HG03175 (cell line): ENCODE measurements around the gene DCAKD.
A peak's percentile ranks its signal among the peaks of the same experiment; 100 is the strongest.
"Not testable (repeated sequence)": the region's sequence is repeated elsewhere in the genome, so short reads cannot be mapped to it uniquely, and the experiment has no call there.

ENCODE experiments used
- ATAC-seq: cut with Tn5 transposase; IDR thresholded peaks from one replicate; pipeline ENCODE4 v1.9.1; 2021; ENCODE audit warnings: mild to moderate bottlenecking, moderate library complexity; ENCODE audit not compliant: unreplicated experiment

DCAKD gene

DNA sequence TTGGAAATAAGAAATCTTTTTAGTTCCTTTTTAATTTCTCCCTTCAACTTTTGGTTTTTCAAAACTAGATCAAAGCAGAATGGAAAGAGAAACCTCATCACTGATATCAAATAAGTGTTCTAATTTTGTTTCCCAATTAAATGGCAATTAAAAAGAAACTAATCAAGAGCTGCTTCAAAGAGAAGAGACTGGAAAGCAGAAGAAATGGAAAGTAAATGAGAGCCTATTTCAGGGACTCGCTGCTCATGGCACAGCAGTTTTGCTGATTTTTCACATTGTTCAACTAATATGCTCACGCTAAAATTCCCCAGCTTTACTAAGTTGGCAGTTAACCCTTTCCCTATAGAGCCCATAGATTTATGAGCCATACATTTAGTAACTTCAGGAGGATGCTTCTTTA lies 16.2 kb upstream of the DCAKD start:
- ATAC-seq: no peak

DNA sequence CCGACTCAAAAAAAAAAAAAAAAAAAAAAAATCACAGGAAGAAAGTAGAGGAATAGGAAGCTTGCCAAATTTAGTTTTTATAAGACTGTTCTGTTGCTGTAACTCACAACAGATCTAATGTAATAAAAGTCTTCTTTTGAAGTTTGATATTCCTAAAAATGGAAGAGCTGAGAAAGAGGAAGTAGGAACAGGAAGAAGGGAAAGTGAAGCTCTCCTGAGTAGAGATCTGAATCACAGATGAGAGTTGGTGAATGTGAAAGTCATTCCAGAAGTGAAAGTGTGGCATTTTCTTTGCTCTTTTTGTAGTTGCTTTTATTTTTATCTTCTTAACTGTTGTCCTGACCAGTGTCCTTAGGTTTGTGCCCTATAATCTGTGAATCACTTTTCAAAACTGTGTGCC lies 11.8 kb upstream of the DCAKD start:
- ATAC-seq: no peak

DNA sequence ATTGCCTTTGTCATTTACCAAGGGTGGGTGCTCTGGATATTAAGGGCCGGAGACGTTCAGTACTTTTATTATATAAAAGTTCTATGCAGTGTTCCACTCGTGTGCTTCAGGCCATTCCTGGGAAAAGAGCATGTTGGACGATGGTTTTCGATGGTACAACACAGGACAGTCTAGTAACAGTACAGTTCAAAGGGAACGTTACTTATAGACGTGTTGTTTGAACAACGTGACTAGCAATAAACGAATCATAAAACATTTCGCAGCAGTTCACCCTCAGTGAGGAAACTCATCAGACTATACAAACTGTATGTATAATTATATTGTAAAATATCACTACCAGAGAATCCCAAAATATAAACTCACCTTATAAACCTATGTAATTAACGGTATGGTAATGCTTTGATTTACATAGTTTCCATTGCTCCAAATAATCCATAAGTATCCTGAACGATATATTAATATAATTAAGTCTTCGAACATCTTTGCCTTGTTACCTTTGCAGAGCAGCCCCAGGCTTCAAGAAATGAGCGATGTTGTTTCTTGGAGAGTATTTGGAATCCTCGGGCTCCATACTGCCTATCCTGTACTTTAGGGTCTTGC lies 10.3 kb upstream of the DCAKD start:
- ATAC-seq: no peak

DNA sequence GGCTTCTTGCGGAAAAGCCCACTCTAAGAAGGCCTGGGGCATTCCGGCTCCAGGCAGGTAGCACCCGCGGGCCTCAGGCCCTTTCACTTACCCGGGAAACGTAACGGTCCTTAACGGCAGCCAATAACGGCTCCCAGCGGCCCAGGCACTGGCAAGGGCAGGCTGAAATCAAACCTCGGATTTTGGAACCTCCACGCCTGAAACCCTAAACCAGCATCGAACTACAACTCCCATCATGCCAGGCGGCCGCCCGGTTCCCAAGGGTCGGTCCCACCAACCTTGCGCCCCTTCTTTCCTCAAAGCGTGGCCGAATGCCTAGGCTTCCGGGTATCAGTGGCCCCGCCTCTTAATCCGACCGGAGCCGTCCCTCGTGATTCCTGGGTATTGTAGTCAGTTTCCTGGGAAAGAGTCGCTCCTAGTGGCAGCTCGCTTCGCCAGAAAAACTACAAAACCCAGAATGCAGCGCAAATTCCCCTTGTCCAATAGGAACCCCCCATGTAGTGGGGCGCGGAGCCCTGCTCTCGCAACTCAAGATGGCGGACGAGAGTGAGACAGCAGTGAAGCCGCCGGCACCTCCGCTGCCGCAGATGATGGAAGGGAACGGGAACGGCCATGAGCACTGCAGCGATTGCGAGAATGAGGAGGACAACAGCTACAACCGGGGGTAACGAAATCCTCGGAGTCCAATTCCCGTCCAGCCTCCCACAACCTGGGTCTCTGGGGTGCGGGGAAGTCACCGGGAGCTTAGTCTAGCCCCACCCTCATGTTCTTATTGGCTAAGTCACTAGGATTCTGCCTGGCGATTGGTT lies 9.6 kb upstream of the DCAKD start, which contains the start of gene NMT1:
NMT1 (plus strand) TSS at position 521 of the 809 bp plus-strand sequence; CDS start at position 534, 13 bp downstream.
- peak; percentile 87 for ATAC-seq

DNA sequence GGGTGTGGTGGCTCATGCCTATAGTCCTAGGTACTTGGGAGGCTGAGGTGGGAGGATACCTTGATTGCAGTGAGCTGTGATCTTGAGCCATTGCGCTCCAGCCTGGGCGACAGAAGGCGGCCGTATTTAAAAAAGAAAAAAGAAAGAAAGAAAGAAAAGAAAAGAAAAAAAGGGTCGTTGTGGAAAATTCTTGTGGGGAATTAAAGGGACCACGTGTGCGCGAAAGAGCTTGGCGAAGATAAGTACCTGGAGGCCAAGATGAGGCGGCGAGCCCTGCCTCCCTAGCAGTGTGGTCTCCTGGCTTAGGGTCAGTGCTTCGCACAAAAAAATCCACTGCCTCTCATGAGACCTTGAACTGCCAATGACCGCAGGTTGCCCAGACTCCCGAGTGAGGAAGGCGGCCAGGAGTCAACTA lies 9.0 kb upstream of the DCAKD start:
- no peak for ATAC-seq

DNA sequence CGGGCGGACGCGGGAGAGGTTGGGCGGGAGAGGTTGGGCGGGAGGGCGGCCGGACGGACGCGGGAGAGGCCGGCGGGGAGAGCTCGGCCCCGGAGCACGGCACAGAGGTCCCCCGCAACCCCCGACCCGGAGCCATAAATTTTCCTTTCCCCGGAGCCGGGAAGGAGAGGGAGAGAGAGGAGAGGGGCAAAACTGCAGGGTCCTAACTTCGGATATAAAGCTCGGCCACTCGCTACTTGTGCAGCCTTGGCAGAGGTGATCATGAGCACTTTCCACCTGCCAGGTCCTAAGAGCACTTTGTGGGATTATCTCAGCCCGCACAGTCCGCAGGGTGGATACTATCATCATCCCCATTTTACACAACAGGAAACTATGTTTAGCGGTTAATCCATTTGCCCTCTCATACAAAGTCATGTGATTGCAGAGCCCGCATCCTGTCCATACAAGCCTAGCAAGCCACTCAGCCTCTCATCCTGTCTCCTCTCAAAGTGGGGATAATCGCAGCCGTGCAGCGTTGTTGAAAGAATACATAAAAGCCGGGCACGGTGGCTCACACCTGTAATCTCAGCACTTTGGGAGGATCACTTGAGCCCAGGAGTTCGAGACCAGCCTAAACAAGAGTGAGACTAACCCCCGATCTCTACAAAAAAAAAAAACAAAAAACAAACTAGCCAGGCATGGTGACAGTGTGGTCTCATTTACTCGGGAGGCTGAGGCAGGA lies 780 bp upstream of the DCAKD start:
- no peak for ATAC-seq

DNA sequence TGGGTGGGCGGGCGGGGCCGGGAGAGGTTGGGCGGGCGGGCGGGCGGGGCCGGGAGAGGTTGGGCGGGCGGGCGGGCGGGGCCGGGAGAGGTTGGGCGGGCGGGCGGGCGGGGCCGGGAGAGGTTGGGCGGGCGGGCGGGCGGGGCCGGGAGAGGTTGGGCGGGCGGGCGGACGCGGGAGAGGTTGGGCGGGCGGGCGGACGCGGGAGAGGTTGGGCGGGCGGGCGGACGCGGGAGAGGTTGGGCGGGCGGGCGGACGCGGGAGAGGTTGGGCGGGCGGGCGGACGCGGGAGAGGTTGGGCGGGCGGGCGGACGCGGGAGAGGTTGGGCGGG lies 254 bp upstream of the DCAKD start:
- not testable (repeated sequence) for ATAC-seq

DNA sequence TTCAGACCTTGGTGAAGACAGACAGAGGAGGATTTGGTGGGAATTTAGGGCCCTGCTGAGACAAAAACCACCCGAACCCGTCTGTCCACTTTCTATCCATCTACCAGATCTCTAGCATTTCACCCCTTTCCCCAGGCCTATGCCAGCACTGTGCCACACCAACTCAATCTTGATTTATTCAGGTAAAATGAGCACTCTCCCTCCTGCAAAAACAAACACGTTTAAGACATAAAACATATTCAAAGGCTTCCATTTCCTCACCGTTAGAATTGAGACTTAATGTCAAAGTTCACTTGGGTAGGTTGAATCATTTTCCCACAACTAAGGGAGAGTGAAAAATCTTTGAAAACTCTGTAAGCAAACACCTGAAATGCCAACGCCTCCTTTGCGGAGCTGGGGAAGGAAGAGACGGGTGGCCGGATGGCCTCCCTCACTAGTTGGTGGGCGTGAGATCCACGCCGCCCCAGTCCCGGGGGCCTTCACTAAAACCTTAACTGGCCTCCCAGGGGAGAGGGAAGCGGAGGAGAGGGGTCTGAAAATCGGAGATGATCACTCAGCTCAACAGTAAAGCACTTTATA lies 862 bp downstream of the DCAKD start:
- ATAC-seq: no peak

DNA sequence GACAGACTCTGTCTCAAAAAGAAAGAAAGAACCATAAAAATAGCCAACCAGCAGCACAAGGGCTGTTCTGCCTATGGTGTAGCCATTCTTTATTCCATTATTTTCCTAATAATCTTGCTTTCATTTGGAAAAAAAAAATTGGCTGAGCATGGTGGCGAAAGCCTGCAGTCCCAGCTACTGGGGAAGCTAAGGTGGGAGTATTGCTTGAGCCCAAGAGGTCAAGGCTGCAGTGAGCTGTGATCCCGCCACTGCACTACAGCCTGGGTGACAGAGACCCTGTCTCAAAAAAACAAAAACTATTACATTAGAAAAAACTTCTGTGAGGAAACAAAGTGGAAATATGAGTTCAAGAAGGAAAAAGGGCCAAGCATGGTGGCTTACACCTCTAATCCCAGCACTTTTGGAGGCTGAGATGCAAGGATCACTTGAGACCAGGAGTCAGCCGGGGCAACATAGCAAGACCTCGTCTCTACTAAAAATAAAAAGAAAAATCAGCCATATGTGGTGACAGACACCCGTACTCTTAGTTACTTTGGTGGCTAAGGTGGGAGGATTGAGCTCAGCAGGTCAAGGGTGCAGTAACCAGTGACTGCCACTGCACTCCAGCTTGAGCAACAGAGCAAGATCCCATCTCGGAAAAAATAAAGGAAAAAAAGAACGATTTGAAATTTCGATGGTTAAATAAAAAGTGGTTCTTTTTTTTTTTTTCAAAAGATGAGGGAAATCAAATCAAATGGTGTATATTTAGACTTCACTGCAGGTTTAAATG lies 2.5 kb downstream of the DCAKD start:
- ATAC-seq: no peak

DNA sequence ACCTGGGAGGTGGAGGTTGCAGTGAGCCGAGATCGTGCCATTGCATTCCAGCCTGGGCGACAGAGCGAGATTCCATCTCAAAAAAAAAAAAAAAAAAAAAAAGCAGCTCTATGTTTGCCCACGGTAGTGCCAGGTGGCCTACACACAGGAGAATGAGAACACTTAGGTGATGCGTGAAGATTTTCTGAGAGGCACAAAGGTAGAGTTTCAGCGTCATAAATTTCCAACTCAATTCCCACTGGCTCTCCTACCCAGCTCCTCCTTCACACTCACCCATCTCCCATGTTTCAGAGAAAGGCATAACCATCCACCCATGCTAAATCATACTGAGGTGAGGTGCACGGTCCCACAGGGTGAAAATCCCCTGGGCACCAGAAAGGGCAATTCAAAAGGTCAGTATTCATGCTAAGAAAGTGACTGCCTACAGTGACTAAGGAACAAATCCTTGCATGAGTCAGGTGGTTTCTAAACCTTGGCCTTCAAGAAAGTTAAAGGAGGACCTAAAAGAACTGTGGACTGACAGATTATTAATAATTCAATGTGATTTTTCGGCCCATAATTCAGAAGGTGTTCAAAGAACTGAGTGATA lies 4.8 kb downstream of the DCAKD start:
- no peak for ATAC-seq

DNA sequence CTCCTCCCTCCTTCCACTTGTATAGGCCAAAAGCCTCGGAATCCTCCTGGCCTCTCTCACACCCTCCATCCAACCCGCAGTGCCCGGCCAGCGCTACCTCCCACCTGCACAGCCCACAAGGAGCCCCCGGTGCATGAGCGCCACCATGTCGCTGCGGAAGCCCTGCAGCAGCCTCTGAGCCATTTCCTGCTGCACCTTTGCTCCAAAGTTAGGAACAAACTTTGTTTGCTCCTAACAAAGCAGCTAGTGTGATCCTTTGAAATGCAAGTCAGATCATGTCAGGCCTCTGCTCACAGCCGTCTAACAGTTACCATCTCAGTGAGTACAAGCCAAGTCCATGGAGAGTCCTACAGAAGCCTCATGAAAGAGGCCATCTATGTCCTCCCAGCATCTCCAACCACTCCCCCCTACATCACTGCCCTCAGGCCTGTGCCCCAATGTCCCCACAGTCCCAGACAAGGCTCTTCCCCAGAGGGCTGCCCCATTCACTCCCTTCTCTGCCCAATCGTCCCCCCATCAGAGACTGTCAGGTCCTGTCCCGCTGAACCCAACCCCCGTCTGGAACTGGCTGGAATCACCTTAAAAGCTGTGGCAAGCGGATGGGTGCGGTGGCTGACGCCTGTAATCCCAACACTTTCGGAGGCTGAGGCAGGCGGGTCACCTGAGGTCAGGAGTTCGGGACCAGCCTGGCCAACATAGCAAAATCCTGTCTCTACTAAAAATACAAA lies 7.5 kb downstream of the DCAKD start:
- ATAC-seq: no peak

DNA sequence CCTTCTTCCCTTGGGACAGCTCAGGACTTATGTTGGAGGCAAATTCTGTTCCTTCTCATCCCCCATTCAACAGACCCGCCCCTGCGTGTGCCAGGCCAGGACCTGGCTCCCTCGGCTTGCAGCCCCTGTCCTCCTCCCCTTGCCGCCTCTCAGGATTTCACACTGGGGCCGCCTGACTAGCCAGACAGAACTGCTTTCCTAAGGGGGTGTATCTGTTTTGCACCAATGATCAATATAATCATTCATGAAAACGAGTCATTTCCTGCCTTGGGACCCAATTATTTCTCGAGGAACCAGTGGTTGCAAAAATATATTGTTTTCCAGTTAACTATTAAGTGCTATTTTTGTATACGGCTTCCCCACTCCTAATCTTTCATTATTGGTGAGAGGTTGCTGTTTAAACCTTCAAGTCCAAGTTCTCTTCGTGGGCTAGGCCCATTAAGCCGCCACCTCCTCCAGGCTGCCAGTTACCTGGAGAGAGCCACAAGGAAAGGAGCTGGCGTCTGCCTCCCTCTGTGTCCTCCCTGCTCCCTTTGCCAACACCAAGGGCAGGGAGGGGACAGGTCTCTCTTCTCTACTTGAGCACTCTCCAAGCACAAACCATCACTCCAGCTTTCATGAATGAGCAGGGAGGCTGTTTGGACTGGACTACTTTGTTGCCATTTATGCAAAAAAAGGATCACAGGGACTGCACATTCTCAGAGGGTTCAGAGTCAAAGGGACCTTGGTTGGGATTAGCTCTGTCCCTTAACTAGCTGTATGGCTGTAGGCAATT lies 8.9 kb downstream of the DCAKD start:
- no peak for ATAC-seq

DNA sequence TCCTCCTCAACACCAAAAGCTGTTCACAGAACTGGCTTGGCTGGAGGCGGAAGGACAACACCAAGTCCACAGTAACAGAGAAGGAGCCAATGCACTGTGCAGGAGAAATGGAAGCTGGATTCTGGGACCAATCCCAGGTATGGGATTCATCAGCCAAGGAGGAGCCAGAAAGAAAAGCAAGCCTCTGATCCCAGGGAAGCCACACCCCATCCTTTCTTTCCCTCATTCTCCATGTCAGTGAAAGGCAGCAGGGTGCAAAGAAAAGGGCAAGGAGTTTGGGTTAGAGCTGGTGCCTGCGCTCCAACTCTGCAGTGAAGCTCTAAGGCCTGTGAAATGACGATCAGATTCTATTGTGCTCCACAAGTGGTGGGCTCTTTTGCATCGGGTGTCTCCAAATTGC lies 11.0 kb downstream of the DCAKD start:
- ATAC-seq: no peak

DNA sequence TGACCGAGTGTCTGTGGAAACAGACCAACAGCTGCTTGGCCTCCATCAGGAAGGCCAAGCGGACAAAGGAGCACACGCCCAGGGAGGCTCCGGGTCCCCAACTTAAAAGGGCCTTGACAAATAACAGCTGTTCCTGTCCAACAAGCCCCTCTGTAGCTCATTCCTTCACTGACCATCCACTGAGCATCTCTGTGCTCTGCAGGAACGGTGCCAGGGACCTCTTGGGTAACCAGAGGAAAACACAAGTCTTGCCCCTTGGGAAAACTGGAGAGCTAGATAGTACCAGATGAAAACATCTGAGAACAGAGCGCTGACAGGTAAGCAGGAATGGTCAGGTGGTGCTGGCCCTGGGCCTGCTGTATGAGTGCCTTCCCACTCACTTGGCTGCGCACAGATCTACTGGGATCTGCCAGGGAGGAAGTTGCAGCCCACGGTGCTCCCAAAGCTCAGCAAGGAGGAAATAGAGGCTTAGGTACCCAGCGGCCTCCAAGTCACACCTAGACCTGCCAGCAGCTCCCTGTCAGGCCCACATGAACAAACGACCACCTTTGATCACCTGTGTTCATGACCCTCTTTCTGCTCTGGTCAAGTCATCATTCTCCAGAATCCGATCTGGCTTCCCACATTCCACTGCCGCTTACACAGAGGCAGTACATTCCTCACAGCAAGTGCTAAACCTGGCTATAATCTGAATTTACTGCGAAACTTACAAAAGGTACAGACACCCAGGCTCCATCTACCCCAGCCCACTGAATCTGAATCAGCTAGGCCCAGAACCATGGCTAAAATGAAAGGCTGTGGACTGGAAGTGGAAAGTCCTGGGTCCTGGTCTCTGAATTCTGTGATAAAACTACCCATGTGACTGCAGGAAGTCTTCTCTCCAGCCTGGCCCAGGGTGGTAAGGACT lies 12.5 kb downstream of the DCAKD start:
- no peak for ATAC-seq

DNA sequence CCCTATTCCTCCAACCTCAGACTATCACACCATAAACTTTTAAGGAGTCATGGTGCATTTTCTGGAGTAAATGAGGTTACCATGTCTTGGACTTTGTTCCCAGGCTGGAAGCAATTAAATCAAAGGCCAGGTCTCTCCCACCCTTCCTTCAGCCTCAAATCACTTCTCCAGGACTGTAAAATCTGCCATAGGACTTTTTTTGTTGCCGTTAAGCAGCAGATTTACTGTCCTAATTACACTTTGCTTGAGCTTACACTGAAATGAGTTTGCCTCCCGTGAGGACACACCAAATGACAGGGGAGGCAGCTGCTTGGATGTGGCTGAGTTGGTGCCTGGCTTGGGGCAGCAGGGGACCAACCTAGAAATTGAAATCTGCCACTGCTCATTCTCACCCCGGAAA lies 14.7 kb downstream of the DCAKD start:
- ATAC-seq: no peak

DNA sequence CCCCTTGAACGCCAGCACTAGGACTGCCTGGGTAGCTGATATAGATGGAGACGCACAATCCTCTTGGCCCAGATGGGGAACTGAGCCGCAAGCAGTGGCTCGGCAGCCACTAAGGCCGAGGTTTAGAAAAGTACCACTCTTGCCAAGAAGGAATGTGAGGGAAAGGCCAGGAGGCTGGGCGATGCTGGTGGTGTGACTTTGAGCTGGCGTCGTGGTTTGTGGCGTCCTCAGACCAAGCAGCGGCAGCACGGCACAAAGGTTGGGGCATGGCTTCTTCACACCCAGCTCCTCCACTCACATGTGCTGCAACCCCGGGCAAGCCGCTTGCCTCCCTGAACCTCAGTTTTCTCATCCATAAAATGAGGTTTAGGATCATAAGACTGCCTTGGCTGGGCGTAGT lies 15.6 kb downstream of the DCAKD start:
- no peak for ATAC-seq

DNA sequence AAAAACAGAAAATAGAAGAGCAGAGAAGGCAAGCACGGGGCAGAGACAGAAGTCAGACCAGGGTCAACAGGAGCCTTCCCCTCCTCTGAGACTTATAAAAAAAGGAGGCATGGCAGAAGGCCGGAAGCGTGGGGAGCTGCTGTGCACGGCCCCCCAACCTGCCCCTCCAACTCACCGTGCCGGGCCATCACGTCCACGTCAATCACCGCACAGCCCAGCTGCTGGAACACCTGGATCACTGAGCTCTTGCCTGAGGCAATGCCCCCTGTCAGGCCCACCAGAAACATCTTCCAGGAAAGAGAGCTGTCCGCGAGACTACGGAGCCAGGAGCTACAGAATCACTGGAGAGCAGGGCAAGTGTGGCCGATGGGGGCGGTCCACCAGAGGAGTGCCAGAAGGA lies 16.8 kb downstream of the DCAKD start:
- ATAC-seq: no peak

DNA sequence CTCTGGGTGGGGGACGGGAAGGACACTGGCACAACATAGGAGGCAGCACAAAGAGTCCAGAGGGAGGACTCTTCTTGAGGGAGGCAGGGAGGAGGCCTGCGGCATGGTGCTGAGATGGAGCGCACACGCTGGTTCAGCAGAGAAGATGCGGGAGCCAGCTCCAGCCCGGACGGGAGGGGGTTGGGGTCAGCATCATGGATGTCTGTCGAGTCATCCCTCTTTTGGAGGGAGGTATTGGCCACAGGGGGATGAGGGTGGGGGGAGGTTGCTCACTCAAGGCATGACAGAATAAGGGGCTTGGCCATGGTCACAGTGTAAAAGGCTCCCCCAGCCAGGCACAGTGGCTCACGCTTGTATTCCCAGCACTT lies 19.3 kb downstream of the DCAKD start:
- ATAC-seq: no peak
